ENCODE measurements around the gene SNX27.
"Not testable (repeated sequence)": the region's sequence is repeated elsewhere in the genome, so short reads cannot be mapped to it uniquely, and the experiment has no call there.

SNX27 gene

GRCh38 chr1:151604291-151604690 lies 7.6 kb upstream of the SNX27 start:
- no peak for DNase-seq (ENCODE audit: low read depth in 2 of 2)

- DNase-seq (ENCODE audit: low read depth in 2 of 2): no peak
These were observed 5.5 kb upstream of the SNX27 start for GRCh38 chr1:151606384-151606783.

GRCh38 chr1:151606857-151607256 lies 5.0 kb upstream of the SNX27 start:
- DNase-seq (ENCODE audit: low read depth in 2 of 2): no peak

- DNase-seq (ENCODE audit: low read depth in 2 of 2): no peak
These were observed 1.7 kb upstream of the SNX27 start for GRCh38 chr1:151610142-151610541.

- no peak for DNase-seq (ENCODE audit: low read depth in 2 of 2)
These were observed 511 bp upstream of the SNX27 start for GRCh38 chr1:151611288-151611790.

GRCh38 chr1:151612501-151613281 lies 841 bp downstream of the SNX27 start:
- peak; percentile 0 to 7 for DNase-seq (ENCODE audit: low read depth in 2 of 2)

- DNase-seq (ENCODE audit: low read depth in 2 of 2): no peak
These were observed 1.5 kb downstream of the SNX27 start for GRCh38 chr1:151613282-151613780.

- no peak for DNase-seq (ENCODE audit: low read depth in 2 of 2)
These were observed 4.1 kb downstream of the SNX27 start for GRCh38 chr1:151615711-151616504.

- DNase-seq (ENCODE audit: low read depth in 2 of 2): no peak
These were observed 4.6 kb downstream of the SNX27 start for GRCh38 chr1:151616505-151616849.

- no peak for DNase-seq (ENCODE audit: low read depth in 2 of 2)
These were observed 6.2 kb downstream of the SNX27 start for GRCh38 chr1:151618003-151618402.

GRCh38 chr1:151618470-151618869 lies 6.6 kb downstream of the SNX27 start:
- DNase-seq (ENCODE audit: low read depth in 2 of 2): no peak

GRCh38 chr1:151618996-151619395 lies 7.1 kb downstream of the SNX27 start:
- DNase-seq (ENCODE audit: low read depth in 2 of 2): not testable (repeated sequence)

- no peak for DNase-seq (ENCODE audit: low read depth in 2 of 2)
These were observed 7.7 kb downstream of the SNX27 start for GRCh38 chr1:151619489-151620093.

- no peak for DNase-seq (ENCODE audit: low read depth in 2 of 2)
These were observed 8.4 kb downstream of the SNX27 start for GRCh38 chr1:151620286-151620685.

GRCh38 chr1:151621351-151621750 lies 9.5 kb downstream of the SNX27 start:
- DNase-seq (ENCODE audit: low read depth in 2 of 2): no peak

- no peak for DNase-seq (ENCODE audit: low read depth in 2 of 2)
These were observed 12.9 kb downstream of the SNX27 start for GRCh38 chr1:151624783-151625182.

GRCh38 chr1:151626740-151627334 lies 15.0 kb downstream of the SNX27 start:
- DNase-seq (ENCODE audit: low read depth in 2 of 2): no peak

GRCh38 chr1:151629278-151629677 lies 17.4 kb downstream of the SNX27 start:
- DNase-seq (ENCODE audit: low read depth in 2 of 2): no peak

GRCh38 chr1:151635479-151636072 lies 23.7 kb downstream of the SNX27 start:
- DNase-seq (ENCODE audit: low read depth in 2 of 2): no peak

- no peak for DNase-seq (ENCODE audit: low read depth in 2 of 2)
These were observed 26.4 kb downstream of the SNX27 start for GRCh38 chr1:151638074-151638775.

GRCh38 chr1:151638812-151639211 lies 27.0 kb downstream of the SNX27 start:
- DNase-seq (ENCODE audit: low read depth in 2 of 2): no peak

All from stimulated activated CD4-positive, alpha-beta T cell treated with anti-CD3 and anti-CD28 coated beads, Interleukin-1b, Interleukin-23, amount 100 ng/mL, for 1 hour (primary cell).